HG02763 (cell line): ENCODE data around the gene UBN2.
"Not testable (repeated sequence)": the region's sequence is repeated elsewhere in the genome, so short reads cannot be mapped to it uniquely, and the experiment has no call there.

ENCODE experiments used
- ATAC-seq: cut with Tn5 transposase; IDR thresholded peaks from one replicate; pipeline ENCODE4 v1.9.1; 2021; ENCODE audit warnings: mild to moderate bottlenecking, moderate library complexity; ENCODE audit not compliant: unreplicated experiment

UBN2 gene

GRCh38 chr7:139230774-139231512 is at the start of gene UBN2:
UBN2 (plus strand) TSS chr7:139231237; CDS start chr7:139231485, 248 bp downstream.
- ATAC-seq, result peak; percentile 96

DNA sequence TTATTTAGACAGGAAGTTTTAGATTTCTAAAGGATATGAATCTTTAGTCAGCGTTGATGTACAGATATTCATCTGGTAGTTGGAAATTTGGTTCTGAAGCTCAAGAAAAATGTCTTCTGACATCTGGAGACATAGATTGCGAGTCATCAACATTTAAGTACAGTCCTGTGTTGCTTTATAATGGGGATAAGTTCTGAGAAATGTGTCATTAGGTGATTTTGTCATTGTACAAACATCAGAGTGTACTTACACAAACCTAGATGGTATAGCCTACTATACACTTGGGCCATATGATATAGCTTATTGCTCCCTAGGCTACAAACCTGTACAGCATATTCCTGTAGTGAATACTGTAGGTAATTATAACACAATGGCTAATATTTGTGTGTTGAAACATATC is 49.6 kb upstream of the UBN2 start:
- no peak for ATAC-seq

DNA sequence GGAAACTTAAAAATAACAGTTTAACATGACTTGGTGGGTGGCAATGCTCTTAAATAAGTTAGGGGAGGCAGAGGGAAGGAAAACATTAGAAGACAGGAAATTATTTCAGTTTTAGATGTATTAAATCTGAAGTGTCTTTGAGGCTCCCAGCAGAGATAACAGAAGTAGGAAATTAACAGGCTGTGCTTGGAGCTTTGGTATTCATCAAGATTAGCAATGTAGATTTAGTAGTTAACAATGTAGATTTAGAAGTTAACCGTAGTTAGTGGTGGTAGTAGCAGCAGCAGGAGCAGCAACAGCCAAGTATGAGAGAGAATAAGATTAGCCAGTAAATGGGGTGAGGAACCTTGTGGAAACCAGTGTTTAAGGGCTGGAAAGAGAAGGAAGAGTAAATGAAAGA is 48.7 kb upstream of the UBN2 start:
- no peak for ATAC-seq

DNA sequence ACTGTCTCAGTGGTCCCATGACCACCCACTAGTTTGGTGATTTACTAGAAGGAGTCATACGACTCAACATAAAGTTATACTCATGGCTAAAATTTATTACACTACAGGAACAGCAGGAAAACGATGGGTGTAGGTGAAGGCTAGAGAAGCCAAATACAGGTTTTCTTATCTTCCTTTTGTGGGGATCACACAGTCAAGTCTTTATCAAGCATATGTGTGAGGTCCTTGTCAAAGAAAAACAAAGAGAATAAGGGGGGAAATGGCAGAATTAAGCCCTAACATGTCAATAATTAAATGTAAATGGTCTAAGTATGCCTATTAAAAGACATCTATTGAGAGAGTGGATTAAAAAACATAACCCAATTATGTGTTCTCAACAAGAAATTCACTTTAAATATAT is 47.8 kb upstream of the UBN2 start:
- ATAC-seq, result no peak

DNA sequence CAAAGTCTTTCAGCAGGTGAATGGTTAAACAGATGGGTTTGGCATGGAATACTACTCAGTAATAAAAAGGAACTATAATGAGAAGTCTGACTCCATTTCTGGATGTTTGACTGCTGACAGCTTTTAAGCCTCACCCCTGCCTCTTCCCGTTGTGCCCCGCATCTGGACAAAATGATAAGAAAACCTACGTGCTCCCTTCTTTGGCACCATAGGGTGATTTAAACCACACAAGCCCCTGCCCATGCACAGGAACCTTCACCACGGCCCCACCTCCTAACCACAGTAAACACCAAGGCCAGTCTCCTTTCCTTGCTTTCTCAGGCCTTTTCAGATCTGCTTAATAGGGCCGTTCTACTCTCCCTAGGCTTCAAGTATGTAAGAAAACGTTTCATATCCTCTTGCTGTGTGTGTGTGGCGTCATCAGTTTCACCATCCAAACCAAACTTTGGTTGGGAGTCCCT is 47.1 kb upstream of the UBN2 start:
- no peak for ATAC-seq

DNA sequence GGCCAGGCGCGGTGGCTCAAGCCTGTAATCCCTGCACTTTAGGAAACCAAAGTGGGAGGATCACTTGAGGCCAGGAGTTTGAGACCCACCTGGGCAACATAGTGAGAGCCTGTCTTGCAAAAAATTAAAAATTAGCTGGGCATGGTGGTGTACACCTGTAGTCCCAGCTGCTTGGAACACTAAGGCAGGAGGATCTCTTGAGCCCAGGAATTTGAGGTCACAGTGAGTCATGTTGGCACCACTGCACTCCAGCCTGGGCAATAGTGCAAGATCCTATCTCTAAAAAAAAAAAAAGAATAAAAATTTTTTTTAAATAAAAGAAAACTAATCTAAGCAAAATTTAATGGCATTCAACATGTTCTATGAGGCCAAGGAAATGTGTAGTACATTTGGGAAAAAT is 44.9 kb upstream of the UBN2 start:
- ATAC-seq, result no peak

DNA sequence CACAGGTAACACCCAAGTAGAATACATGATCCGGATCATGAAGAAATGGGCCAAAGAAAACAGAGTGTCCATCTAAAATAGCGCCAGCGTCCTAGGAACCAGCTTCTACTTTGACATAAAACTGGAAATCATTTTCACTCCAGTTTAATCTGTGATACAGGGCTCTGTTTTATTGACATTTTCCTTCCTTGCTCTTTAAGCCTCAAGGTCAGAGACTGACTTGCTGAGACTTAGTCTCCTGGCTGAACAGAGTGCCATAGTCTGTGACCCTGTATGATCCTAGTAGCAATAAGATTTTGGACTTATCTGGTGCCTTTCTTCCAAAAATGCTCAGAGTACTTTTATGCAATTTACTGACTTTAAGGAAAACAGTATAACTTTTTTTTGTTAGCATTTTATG is 41.7 kb upstream of the UBN2 start:
- ATAC-seq, result no peak

DNA sequence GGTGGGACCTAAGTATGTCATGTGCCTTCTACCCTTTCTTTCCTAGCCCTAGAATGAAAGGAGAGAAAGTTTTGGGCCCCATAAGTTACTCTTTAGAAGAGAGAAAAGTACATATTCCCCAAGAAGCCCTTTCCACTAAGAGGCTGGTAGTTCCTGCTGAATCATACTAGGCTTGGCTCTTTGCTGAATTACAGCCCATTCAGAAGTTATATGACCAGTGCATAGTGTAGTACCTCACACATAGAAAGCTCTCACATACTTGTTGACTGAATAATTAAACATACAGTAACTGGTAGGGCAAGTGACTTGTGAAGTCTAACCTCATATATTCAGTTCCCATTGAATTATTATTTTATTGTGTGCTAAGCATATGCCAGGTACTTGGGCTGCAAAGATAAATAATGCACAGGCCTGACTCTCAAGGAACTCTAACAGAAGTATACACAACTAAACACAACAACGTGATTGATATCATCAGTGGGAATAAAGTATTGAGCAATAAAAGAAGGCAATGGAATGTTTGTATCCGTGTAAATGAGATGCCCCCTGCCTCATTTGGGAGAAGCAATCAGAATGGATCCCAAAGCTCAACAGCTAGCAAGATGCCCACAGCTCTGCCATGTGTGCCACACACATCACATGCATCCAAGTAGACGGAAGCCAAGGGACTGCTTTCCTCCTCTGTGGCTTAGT is 38.9 kb upstream of the UBN2 start:
- ATAC-seq, result no peak

DNA sequence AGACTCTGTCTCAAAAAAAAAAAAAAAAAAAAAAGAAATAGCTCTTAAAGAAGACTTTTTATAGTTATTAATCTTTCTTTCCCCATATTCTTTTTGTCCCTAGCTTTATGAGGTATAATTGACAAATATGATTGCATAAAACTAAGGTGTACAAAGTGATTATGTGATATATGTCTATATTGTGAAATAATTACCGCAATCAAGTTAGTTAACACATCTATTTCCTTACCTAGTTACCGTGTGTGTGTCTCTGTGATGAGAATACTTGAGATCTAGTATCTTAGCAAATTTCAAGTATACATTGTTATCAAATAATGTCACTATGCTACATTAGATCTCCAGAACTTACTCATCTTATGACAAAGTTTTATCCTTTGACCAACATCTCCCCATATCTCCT is 30.7 kb upstream of the UBN2 start:
- no peak for ATAC-seq

GRCh38 chr7:139203992-139204391 is 27.0 kb upstream of the UBN2 start:
- no peak for ATAC-seq

- no peak for ATAC-seq
Observed at GRCh38 chr7:139205843-139206242, 25.2 kb upstream of the UBN2 start.

DNA sequence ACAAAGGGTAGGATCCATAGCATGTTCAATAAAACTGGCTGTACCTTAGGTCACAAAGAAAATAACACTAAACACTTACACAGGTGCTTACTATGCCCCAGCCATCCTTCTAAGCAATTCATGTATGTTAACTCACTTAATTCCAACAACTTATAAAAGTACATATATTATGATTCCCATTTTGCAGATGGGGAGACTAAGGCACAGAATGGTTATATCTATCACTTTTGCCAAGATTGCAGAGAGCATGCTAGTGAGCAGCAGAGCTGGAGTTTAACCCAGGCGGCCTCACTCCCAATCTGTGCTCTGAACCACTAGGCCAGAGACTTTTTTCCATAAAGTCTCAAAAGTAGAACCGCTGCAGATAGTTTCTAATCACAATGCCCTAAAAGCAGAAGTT is 18.9 kb upstream of the UBN2 start:
- ATAC-seq, result no peak

GRCh38 chr7:139213489-139213888 is 17.5 kb upstream of the UBN2 start:
- not testable (repeated sequence) for ATAC-seq

- no peak for ATAC-seq
Observed at GRCh38 chr7:139218173-139218572, 12.9 kb upstream of the UBN2 start.

DNA sequence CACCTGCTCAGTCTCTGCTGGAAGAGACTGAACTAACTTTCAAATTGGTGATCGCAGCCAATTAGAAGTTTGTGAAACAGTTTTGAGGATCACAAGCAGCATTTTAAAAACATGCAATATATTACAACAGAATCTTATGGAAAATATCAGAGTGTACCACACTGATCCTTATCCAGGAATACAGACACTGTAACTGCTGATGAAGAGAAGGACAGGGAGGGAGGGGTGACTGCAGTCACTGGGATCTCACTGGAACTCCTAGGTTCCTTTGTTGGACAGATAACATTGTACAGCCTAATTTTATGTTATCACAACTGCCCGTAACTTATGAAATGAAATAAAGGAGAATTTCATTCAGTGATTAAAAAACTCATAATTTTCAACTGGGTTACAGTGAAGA is 6.8 kb upstream of the UBN2 start:
- no peak for ATAC-seq

GRCh38 chr7:139224836-139225235 is 6.2 kb upstream of the UBN2 start:
- ATAC-seq, result not testable (repeated sequence)

DNA sequence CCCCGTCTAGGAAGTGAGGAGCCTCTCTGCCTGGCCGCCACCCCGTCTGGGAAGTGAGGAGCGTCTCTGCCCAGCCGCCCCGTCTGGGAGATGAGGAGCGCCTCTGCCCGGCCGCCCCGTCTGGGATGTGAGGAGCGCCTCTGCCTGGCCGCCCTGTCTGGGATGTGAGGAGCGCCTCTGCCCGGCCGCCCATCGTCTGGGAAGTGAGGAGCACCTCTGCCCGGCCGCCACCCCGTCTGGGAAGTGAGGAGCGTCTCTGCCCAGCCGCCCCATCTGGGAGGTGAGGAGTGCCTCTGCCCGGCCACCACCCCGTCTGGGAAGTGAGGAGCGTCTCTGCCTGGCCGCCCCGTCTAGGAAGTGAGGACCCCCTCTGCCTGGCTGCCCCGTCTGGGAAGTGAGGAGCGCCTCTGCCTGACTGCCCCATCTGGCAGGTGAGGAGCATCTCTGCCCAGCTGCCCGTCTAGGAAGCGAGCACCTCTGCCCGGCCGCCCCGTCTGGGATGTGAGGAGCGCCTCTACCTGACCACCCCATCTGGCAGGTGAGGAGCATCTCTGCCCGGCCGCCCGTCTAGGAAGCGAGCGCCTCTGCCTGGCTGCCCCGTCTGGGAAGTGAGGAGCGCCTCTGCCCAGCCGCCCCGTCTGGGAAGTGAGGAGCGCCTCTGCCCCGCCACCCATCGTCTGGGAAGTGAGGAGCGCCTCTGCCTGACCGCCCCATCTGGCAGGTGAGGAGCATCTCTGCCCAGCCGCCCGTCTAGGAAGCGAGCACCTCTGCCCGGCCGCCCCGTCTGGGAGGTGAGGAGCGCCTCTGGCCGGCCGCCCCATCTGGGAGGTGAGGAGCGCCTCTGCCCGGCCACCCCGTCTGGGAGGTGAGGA is 5.5 kb upstream of the UBN2 start:
- ATAC-seq, result not testable (repeated sequence)

DNA sequence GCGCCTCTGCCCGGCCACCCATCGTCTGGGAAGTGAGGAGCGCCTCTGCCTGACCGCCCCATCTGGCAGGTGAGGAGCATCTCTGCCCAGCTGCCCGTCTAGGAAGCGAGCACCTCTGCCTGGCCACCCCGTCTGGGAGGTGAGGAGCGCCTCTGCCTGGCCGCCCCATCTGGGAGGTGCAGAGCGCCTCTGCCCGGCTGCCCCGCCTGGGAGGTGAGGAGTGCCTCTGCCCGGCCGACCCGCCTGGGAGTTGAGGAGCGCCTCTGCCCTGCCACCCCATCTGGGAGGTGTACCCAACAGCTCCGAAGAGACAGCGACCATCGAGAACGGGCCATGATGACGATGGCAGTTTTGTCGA is 4.9 kb upstream of the UBN2 start:
- not testable (repeated sequence) for ATAC-seq

DNA sequence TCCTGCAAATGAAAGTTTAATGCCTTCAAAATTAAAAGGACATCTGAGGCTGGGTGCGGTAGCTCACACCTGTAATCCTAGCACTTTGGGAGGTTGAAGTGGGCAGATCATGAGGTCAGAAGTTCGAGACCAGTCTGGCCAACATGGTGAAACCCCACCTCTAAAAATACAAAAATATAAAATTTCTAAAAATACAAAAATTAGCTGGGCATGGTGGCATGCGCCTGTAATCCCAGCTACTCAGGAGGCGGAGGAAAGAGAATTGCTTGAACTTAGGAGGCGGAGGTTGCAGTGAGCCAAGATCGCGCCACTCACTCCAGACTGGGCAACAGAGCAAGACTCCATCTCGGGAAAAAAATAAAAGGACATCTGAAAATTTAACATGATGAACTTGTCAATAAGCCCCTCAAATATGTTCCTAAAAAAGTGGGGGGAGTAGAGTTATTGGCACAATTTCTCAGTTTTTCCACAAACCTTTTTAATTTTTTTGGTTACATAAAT is 4.0 kb upstream of the UBN2 start:
- ATAC-seq, result not testable (repeated sequence)

GRCh38 chr7:139230023-139230422 is 1.0 kb upstream of the UBN2 start:
- ATAC-seq, result no peak

- no peak for ATAC-seq
Observed at GRCh38 chr7:139230484-139230773, 608 bp upstream of the UBN2 start.
